HG03354 (cell line): ENCODE data around the gene CDKL2.

Source experiments
- ATAC-seq: cut with Tn5 transposase; IDR thresholded peaks from one replicate; pipeline ENCODE4 v1.9.1; 2021; ENCODE audit warnings: mild to moderate bottlenecking; ENCODE audit not compliant: unreplicated experiment, poor library complexity, severe bottlenecking

The CDKL2 gene

DNA sequence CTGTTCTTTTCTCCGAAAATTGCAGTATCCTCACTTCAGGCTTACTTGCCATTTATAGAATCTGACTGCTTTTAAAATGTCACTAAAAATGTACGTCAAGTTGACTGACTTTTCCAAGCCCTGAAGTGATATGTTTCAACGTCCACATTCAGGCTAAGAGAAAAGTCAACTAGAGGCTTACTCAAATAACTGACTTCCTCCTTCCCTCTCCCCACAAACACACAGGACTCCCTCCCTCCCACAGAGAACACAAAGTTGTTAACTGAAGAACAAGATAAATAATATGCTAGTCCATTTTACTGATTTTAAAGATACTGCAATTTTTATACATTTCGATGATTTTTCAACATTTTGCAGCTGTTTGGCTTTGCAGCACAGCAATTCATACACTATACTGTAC, 13.8 kb upstream of the CDKL2 start:
- no peak for ATAC-seq

DNA sequence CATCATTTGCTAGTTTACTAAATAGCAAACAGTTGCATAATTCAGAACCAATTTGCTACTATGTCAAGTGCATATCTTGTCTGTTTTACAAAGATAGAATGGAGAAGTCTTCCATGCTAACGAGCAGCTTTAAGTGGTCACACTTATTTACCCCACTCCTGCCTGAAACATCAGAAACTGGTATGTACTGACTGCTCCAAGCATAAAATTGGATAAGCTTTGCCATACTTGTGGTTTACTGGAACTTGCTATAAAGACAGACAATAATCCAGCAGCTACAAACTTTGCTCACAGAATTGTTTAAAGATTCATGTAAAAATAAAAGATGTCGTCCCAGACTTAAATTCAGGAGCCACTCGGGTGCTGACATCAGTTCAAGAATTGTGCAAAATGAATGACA, 13.3 kb upstream of the CDKL2 start:
- no peak for ATAC-seq

GRCh38 chr4:75639124-75639695, 8.9 kb upstream of the CDKL2 start:
- no peak for ATAC-seq

DNA sequence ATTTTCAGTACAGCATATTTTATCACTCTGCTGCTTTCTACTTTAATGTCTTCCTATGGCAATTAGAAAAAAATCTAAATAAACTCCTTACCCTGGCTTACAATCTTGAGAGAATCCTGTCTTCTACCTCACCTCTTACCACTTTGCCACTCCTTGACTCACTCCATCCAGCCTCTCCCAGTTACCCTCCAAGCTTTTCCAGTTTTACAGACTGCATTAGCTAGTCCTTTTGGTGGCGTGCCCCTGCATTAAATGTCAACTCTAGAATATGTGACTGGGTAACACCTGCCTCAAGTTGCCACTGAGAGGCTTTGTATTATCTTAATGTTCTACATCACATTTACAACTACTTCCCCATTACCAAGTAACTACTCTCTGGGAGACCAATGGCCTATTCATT, 7.5 kb upstream of the CDKL2 start:
- no peak for ATAC-seq

DNA sequence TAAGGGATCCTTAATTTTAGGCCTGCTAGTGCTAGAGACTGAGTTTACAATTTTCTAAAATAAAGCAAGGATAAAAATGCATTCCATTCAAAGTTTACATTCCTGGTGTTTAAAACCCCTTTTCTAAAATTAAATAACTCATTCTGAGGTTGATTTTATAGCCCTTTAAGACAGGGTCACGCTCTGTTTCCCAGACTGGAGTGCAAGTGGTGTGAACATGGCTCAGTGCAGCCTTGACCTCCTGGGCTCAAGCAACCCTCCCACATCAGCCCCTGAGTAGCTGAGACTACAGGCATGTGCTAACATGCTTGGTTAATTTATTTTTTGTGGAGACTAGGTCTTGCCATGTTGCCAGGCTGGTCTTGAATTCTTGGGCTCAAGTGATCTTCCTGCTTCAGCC, 6.8 kb upstream of the CDKL2 start:
- no peak for ATAC-seq

DNA sequence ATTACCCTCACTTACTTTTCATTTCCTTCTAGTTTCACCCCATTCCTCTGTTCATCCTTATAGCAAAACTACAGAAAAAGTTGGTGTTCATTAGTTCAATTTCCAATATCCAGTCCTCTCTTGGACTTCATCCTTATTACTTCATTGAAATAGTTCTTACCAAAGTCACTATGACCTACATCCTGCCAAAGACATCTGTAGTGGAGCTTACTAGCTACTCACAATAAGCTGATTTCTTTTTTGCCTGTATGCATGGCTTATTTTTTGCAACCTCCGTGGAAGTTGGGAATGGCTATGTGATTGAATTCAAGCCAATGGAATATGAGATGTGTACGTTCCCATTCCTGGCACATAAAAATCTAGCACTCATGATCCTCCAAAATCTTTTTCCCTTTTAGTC, 4.6 kb upstream of the CDKL2 start:
- ATAC-seq = no peak

GRCh38 chr4:75634281-75634680, 4.0 kb upstream of the CDKL2 start:
- no peak for ATAC-seq

GRCh38 chr4:75633846-75634245, 3.5 kb upstream of the CDKL2 start:
- ATAC-seq = no peak

DNA sequence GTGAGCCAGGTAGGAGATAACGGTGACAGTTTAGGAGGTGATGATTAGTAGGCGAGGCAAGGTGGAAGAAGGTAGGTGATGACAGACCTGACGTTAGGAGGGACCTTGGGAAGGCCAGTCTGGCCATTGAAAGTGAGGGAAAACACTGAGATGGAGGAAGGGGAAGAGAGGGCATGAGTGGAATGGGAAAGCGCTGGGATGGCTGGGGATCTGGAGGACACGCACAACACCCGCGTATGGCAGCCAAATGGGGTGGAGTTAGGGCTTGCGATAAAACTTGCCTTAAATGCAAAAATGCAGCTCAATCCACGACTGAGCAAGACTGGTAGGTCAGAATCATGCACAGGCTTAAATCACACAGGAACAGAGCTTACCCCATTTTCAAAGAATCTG, 605 bp upstream of the CDKL2 start:
- ATAC-seq = no peak

DNA sequence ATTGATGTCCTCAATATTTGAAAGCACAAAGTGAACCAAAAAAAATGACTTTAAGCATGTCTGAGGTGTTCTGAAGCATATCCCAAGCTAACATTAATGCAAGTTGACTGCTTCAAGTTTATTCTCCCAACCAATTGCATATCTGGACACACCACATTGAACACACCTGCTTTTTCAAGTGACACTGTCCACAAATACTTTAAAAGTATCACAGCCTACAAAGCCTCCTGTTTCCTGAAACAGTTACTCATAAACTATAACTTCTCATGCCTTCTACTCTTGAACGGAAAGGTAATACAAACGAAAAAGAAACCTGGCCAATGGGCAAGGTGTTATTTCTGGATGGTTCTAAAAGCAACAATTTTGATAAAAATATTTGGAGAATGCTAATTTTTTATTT, 1.1 kb downstream of the CDKL2 start:
- ATAC-seq = no peak

DNA sequence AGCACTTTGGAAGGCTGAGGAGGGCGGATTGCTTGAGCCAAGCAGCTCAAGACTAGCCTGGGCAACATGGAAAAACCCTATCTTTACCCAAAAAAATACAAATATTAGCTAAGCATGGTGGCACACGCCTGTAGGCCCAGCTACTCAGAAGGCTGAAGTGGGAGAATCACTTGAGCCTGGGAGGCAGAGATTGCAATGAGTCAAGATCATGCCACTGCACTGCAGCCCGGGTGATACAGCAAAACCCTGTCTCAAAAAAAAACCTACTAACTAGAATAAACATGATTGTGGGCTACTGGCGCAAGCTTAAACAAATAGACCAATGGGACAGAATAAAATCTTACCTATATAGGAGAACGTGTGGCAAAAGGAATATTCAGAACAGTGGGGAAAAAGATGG, 7.3 kb downstream of the CDKL2 start:
- ATAC-seq = no peak

- no peak for ATAC-seq
Observed at GRCh38 chr4:75621715-75622114, 8.6 kb downstream of the CDKL2 start.

- ATAC-seq = no peak
Observed at GRCh38 chr4:75612306-75612705, 18.0 kb downstream of the CDKL2 start.

- ATAC-seq = no peak
Observed at GRCh38 chr4:75605928-75606327, 24.4 kb downstream of the CDKL2 start.

DNA sequence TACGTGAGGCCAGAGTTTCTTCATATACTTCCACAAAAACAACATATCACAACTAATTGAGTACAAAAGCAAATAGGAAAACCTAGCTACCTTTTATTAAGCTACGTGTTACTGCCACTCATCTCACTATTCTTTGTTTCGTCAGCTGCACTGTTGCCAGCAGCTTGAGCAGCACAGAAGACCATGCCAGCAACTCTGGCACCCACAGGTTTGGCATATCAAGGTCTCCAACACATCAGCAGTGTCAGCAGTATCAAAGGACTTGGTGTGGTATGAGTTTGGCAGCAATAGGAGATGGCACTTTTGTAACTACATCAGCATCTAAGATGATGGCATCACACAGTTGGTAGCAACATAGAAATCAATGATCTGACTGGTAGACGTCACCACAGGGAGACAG, 30.7 kb downstream of the CDKL2 start:
- no peak for ATAC-seq

DNA sequence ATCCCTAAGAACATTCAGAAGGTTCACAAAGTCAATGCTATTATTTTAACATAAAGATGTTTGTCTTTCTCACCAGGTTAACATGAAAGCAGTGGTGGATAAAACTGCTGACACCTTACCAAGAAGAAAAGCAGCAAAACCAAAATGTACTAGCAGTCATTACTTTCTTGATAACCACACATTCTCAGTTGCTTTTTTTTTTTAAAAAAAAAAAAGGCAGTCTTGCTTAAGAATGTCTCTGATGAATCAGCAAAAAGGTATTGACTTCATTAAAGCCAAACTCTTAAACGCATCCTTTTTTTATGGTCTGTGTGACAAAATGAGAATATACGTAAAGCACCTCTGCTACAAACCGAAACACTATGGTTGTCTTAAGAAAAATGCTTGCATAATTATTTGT, 31.9 kb downstream of the CDKL2 start:
- ATAC-seq = no peak

- no peak for ATAC-seq
Observed at GRCh38 chr4:75596061-75596460, 34.3 kb downstream of the CDKL2 start.

DNA sequence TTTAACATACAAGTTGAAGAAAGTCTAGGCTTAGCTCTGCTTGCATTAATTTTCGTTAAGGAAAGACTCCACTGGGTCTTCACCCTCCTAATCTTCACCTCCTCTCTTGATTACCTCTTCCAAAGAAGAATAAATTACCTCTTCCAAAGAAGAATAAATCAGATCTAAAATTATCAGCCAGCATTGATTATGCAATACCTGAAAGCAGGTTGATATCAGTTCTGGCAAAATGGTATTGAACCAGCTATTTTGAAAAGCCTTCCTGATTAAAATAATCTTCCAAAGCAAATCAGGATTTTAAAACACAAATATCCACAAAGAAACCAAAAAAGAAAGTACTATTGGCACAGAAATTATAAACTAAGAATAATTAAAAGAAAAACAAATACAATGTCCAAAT, 36.9 kb downstream of the CDKL2 start:
- ATAC-seq = no peak

DNA sequence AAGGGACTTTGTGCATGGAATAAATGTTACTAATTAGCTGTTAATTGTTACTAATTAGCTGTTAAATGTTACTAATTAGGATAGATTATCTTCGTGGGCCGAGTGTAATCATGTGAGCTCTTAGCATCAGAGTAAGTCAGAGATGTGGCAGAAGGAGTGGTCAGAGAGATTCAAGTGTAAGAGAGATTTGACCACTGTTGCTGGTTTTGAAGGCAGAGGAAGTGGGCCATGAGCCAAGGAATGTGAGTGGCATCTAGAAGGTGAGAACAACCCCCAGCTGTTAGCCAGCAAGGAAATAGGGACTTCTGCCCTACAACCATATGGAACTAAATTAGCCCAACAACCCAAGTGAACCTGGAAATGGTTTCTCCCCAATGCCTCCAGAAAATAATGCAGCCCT, 46.3 kb downstream of the CDKL2 start:
- no peak for ATAC-seq

DNA sequence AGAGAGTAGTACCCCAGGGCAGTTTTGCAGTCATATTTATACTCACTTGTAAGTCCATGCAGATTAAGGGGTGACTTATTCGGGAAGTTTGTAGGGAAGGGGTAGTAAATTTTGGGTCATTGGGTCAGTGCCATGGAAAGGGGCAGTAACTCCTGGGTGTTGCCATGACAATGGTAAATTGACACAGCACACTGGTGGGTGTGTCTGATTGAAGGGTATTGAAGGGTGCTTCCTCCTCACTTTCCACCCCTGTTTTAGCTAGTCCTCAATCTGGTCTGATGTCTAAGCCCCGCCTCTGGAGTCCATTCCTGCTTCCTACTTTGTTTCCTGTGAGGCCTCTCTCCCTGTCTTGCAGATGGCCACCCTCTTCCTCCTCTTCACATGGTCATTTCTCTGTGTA, 62.6 kb downstream of the CDKL2 start:
- no peak for ATAC-seq

DNA sequence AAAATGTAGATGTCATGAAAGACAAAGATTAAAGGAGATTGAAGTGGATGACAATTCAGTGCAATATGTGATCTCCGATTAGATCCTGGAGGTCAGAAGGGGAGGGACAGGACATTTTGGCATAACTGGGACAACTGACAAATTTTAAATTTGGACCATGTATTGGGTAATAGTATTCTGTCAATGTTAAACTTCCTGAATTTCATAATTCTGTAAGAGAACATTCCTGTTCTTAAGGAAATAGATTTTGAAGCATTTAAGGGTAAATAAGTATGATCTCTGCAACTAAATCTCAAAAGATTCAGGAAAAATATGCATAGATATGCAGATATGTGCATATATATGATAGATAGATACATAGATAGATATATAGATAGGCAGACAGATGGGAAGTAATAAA, 63.4 kb downstream of the CDKL2 start:
- ATAC-seq = no peak

DNA sequence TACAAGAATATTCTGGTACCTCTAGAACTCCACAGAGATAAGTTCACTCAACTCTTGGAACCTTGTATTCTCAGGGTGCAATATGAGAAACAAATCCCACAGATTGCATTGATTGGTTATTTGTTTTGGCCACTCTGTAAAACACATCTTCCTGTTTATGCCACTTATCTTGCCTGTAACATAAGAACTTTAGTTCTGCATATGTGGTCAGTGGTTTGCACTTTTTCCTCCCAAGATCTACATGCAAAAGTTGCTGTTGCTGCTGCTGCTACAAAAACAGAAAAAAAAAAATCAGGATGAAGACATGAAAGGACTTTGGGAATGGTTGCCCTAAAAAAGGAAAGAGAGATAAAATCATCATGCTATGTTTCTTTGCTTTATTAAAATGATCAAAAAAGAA, 64.8 kb downstream of the CDKL2 start:
- ATAC-seq = no peak

DNA sequence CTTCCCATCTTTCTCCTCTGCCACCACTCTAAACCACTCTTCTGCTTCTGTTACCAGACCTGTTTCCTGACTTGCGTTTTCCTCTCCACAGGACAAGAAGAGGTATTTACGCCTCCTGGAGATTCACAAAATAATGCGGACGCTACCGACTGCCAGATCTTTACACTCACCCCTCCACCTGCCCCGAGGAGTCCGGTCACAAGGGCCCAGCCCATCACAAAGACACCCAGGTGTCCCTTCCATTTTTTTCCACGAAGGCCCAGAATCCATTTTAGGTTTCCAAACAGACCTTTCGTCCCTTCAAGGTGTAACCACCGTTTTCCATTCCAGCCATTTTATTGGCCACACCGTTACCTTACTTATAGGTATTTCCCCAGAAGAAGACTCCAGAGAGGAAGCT, 66.3 kb downstream of the CDKL2 start:
- no peak for ATAC-seq
